ENCODE data around the gene RBM19.

DNA sequence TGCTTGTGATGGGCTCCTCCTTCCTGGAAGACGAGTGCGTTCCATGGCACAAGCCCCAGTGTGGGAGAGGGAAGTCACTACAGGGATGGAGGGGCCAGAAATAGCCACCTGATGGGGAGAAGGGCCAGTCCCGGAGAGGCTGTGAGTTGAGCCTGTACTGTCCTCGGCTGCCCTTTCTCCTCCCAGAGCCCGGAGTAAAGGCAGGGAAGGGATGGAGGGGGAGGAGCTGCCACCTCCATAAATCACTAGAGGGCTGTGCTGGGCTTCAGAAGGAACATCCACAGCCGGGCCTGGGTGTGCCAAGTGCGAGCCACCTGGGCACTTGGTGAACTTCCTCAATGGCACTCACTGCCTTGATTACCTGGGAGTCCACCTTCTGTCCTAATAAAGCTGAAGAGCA is 110.1 kb downstream of the RBM19 start:
- TF ChIP-seq POLR2A (IDR thresholded peaks at IDR 0.05) = no peak
- TF ChIP-seq, protein P1, sequence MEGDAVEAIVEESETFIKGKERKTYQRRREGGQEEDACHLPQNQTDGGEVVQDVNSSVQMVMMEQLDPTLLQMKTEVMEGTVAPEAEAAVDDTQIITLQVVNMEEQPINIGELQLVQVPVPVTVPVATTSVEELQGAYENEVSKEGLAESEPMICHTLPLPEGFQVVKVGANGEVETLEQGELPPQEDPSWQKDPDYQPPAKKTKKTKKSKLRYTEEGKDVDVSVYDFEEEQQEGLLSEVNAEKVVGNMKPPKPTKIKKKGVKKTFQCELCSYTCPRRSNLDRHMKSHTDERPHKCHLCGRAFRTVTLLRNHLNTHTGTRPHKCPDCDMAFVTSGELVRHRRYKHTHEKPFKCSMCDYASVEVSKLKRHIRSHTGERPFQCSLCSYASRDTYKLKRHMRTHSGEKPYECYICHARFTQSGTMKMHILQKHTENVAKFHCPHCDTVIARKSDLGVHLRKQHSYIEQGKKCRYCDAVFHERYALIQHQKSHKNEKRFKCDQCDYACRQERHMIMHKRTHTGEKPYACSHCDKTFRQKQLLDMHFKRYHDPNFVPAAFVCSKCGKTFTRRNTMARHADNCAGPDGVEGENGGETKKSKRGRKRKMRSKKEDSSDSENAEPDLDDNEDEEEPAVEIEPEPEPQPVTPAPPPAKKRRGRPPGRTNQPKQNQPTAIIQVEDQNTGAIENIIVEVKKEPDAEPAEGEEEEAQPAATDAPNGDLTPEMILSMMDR (IDR thresholded peaks at IDR 0.05) = no peak

Data from lower leg skin (tissue), 3 donors.